ENCODE data around the gene PPT1.

PPT1 gene

DNA sequence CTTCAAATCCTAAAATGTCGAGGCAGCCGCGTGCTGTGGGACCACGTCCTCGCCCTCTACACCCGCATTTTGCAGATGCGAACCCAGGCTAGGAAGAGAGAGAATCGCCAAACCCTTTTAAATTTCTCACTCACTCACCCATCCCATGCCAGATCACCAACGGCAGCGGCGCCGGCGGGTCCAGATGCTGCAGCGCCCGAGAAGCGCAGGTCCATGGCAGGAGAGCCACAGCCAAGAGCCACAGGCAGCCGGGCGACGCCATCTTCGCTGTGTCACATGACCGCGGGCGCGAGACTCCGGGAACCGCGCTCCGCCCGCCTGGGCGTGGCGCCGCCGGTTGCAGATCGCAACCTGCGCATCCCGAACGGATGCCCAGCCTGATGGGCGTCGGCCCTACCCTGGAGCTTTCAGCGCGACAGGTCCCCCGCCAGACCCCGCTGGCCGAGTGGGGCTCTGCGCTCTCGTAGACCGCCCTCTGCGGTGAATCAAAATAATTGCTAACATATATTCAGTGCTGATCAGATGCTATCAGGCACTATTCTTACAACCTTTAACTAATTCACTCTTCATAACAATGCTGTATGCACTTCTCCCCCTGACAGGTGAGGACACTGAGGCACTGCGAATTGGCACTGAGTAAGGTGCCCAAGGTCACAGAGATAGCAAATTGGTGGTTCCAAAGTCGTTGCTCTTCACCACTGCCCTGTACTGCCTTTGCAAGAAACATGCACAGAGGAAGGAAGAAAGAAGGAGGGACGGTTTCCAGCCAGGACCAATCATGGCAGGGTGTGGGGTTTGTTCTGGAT, at the start of gene PPT1:
PPT1 (minus strand) TSS at position 276 of the 806 bp plus-strand sequence; CDS start at position 262, 14 bp downstream.
- peak; percentile 57 to 61 for DNase-seq

DNA sequence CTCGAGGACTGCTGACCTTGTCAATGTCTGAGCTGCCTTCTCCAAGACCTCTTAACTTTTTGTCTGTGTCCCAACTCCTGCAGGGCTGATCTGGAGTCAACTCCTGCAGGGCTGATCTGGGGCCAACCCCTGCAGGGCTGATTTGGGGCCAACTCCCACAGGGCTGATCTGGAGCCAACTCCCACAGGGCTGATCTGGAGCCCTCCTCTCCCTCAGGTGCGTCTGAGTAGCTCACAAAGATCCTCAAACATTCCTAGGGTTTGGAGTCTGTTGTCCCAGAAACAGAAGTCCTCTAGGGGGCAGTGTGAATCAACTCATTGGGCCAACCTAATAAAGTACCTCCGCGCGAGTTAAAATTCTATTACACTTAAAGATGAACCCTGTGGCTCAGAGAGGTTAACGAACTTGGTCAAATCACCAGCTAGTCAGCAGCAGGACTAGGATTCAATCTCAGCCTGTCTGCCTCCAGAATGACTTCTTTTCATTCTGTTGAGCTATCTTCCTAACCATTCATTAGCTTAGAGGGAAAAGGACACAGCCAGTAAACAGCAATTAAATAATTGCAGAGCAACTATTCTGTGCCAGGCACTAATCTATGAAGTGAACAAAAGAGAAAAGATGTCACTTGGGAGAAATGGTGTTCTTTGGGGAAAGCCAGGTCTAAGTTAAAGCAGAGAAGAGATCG, 47.0 kb upstream of the PPT1 start:
- peak; percentile 26 to 46 for DNase-seq

DNA sequence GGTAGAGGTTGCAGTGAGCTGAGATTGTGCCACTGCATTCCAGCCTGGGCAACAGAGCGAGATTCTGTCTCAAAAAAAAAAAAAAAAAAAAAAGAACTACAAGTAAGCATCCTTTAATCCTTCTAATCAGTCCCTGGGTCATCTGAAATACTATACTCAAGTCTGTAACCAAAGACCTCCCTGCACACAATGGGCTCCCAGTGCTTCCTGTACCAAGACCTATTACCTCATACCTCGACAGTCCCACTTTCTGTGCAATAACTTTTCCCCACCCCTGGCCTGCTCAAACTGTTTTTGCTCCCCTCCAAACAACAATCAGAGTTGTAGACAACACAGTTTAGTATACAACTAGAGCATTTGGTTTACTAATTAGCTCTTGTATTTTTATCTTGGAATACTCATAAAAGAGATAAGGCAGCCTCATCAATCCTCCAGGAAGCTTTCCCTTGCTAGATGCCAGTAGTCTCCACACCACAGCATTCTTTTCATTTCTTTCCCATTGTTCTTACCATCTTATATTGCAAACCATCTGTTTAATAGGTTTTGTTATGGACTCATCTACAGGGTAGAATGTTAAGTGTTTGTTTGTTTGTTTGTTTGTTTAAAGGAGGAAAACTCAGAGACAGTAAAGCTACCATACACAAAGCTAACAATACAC, 45.0 kb upstream of the PPT1 start:
- no peak for DNase-seq

DNA sequence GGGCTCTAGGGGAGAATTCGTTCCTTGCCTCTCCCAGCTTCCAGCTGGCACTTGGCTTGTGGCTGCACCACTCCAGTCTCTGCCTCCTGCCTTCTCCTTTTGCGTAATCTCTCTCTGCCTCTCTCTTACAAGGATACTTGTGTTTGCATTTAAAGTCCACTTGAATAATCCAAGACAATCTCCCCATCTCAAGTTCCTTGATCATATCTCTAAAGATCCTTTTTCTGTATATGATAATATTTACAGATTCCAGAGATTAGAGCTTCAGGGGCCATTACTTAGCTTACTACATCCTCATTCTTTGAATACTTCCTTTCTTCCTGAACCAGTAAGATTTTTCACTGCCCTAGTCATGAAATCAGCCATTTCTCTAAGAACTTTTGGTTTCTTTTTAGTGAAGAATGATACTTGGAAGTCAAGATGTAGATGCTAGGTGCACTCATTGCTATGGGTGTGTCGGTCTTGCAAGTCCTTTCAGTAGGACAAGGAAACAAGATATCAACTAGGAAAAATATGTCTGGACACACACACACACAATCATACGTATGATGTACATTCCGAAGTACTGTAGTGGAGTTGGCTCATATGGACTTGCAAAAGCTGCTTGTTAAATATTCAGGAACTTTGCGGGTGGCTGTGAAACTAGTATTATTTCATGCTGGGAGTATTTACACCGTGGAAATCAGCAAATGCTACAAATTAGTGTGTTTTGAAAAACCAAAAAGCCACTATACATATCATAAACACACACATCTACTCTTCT, 43.3 kb upstream of the PPT1 start:
- DNase-seq = no peak

DNA sequence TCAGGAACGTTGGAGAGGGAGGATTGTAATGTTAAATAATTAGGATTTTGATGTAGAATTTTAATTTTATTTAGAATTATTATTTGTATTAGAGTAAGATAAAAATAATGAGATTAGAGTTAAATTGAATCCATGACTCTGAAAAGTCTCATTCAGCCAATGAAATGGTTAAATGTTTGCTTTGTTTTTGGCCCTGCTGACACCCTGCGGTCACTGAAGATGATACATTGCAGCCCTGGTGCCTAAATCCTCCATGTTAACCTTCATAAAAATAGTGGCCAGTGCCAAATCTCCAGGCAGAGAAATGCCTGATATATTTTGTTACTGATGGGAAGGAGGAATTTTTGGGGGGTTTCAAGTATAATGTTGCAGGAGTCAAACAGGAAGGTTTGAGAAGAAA, 36.8 kb upstream of the PPT1 start:
- no peak for DNase-seq

DNA sequence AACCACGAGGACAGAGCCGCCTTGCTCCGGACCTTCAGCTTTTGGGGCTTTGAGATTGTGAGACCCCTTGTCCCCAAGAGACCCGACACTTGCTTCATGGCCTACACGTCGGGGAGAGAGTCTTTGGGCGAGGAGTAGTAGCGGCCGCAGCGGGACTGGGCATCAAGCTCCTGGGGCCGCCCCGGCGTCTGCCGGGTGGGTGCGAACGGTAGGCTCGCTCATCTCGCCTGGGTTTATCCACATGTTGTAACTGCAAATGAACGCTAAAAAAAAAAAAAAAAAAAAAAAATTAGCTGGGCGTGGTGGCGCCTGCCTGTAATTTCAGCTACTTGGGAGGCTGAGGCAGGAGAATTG, 36.2 kb upstream of the PPT1 start:
- no peak for DNase-seq

DNA sequence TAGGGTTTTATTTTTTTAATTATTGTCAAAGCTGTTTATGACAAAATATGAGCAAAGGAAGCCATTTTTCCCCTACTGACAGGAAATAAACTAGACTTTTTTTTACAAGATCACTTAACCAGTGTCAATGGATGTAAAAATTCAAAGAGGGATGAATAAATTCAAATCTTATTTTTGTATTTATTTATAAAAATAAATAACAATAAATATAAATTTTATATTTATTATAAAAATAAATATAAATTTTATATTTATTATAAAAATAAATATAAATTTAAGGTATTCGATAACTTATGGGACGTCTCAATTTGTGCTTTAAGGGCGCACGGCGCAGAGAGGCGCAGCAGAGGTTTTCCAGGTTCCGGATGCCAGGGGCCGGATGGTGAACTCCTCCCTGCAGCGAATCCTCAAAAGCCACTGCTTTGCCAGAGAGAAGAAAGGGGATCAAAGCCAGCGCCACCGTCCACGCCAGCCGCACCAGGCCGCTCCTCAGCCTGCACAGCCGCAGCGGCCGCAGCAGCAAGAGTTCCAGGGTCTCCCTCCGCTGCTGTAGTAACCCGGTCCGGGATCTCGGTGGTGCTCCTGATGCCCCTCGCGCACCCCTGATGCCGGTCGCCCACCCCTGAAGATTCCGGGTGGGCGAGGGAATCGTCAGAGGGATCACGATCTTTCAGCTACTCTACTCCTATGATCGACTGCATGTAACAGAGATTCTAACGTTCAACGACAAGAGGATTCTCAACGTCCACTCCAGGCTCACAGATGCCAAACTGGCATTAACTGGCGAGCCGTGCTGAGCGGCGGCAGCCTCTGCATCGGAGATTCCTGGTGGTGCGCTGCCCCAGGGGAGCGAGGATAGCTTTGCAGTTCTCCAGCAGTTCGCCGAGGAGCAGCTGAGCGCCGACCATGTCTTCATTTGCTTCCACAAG, 35.6 kb upstream of the PPT1 start:
- no peak for DNase-seq

- DNase-seq = no peak
These were observed 33.8 kb upstream of the PPT1 start for GRCh38 chr1:40130892-40131291.

- no peak for DNase-seq
These were observed 25.8 kb upstream of the PPT1 start for GRCh38 chr1:40122855-40123254.

DNA sequence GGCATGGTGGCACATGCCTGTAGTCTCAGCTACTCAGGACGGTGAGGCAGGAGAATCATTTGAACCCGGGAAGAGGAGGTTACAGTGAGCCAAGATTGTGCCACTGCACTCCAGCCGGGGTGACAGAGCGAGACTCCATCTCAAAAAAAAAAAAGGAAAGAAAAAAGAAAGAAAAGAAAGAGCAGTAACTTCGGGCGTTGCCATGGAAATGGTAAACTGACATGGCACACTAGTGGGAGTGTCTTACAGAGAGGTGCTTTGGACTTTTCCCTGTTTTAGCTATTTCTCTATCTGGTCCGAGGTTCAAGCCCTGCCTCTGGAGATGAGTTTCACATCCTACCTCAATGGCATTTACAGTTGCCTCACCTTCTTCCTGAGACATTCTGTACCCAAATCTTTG, 23.1 kb upstream of the PPT1 start:
- no peak for DNase-seq

- no peak for DNase-seq
These were observed 17.3 kb upstream of the PPT1 start for GRCh38 chr1:40114400-40114799.

DNA sequence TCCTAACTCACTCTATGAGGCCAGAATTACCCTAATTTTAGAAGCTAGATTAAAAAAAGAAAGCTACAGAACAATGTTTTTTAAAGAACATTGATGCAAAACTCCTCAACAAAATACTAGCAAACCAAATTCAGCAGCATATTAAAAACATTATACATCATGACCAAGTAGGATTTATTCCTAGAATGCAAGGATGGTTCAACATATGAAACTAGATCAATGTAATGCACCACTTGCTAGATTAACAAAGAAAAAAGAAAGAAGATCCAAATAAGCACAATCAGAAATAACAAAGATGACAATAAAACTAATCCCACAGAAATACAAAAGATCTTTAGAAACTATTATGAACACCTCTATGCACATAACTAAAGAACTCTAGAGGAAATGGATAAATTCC, 13.3 kb upstream of the PPT1 start:
- DNase-seq = no peak

GRCh38 chr1:40107290-40107959, 10.4 kb upstream of the PPT1 start:
- DNase-seq = no peak

DNA sequence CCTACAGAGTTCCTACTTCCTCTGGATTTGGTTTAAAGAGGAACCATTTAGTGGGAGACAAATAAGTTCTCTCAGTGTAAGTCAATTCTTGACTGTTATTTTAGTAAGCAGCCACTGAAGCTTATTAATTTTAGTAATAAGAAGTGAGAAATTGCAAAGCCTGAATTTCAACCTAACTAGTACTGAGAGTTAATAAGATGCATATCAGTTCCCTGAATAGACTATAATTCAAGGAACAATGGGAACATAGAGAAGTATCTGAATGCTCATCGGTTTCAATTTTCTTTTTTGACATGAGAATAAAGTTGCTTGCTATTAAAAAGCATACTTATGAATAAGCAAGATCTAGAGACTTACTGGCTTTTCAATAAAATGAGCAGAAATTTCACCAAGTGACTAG, 8.0 kb upstream of the PPT1 start:
- DNase-seq = no peak

- no peak for DNase-seq
These were observed 5.8 kb upstream of the PPT1 start for GRCh38 chr1:40102896-40103295.

- no peak for DNase-seq
These were observed 5.0 kb upstream of the PPT1 start for GRCh38 chr1:40102038-40102437.

- no peak for DNase-seq
These were observed 441 bp downstream of the PPT1 start for GRCh38 chr1:40096646-40096976.

DNA sequence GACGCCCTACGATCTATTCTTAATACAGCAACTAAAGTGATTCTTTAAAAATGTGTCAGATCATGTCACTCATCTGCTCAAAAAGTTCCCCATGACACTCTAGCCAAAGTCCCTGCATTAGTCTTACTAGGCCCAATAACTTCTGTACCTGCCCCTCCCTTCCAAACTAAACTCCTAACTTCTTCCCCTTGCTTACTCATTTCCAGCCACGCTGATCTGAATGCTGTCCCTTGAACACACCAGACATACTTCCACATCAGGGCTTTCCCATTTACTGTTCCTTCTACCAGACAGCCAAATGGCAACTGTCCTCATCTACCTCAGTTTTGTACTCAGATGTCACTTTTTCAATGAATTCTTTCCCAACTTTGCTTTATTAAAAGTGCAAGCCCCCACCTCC, 1.2 kb downstream of the PPT1 start:
- no peak for DNase-seq

- DNase-seq = no peak
These were observed 2.5 kb downstream of the PPT1 start for GRCh38 chr1:40094466-40095110.

DNA sequence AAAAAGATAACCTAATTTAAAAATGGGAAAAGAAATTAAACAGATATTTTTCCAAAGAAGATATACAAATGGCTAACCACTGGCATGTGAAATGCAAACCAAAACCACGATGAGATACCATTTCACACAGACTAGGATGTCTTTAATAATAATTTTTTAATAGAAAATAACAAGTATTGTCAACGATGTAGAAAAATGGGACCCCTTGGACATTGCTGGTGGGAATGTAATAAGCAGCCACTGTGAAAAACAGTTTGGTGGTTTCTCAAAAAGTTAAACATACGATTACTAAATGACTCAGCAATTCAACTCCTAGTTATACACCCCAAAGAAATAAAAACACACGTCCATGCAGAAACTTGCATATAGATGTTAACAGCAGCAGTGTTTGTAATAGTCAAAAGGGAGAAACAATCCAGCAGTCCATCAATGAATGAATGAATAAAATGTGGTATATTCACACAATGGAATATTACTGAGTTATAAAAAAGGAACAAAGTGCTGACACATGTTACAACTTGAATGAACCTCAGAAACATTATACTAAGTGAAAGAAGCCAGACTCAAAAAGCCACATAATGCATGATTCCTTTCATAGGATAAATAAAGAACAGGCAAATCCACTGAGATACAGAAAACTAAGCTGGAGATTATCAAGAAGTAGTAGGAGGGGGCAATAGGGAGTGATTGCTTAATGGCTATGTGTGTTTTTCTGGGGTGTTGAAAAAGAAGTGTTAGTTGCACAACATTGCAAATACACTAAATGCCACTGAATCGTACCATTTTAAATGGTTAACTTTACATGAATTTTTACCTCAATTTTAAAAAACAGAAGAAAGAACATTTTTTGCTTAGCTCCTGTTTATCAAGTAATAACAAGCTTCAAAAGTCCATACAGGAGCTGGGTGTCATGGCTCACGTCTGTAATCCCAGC, 4.1 kb downstream of the PPT1 start:
- no peak for DNase-seq

Data from activated CD4-positive, alpha-beta T cell treated with anti-CD3 and anti-CD28 coated beads, Interleukin-2, amount 50 U/mL, for 4 hours (primary cell).